Nephron (organoid): Measurements from ENCODE around the gene PLXNA3.
A peak's percentile ranks its signal among the peaks of the same experiment; 100 is the strongest.

Experiments used
- H3K27ac Mint-ChIP-seq, 3 experiments: 2 replicates each; pipeline ENCODE4 v1.8.0; 2020; ENCODE audit warnings: mixed read lengths in 3 of 3, mild to moderate bottlenecking in 2 of 3, moderate library complexity in 1 of 3
- H3K27me3 Mint-ChIP-seq: 2 replicates; pipeline ENCODE4 v1.8.0; 2021; ENCODE audit warnings: low read depth, mild to moderate bottlenecking, moderate library complexity, mixed read lengths
- H3K36me3 Mint-ChIP-seq: 2 replicates; pipeline ENCODE4 v1.8.0; 2020; ENCODE audit warnings: low read depth, mixed read lengths
- H3K4me1 Mint-ChIP-seq: 2 replicates; pipeline ENCODE4 v1.8.0; 2020; ENCODE audit warnings: mixed read lengths
- H3K4me3 Mint-ChIP-seq, 3 experiments: 2 replicates each; pipeline ENCODE4 v1.8.0; 2020; ENCODE audit warnings: mild to moderate bottlenecking in 3 of 3, mixed read lengths in 3 of 3, moderate library complexity in 2 of 3
- H3K9me3 Mint-ChIP-seq: 2 replicates; pipeline ENCODE4 v1.8.0; 2020; ENCODE audit warnings: mixed read lengths
- CTCF ChIP-seq, 3 experiments: fragments of 200-600 bp; sonication (generic); IDR thresholded peaks; one replicate each; pipeline ENCODE4 v1.5.0; 2021; ENCODE audit warnings: antibody characterized with exemption in 3 of 3; ENCODE audit not compliant: unreplicated experiment in 3 of 3

The PLXNA3 gene

GRCh38 chrX:154519389-154519788 lies 61.3 kb downstream of the PLXNA3 start:
- TF ChIP-seq CTCF (IDR thresholded peaks at IDR 0.05; ENCODE audit: unreplicated experiment in 3 of 3): no peak
- Mint-ChIP-seq H3K27me3 (no peaks in the 10 kb centered on the region), H3K4me1 (peaks cover 24% of the 10 kb centered on the region), H3K9me3 (peaks cover 14% of the 10 kb centered on the region), H3K36me3 (no peaks in the 10 kb centered on the region), H3K4me3 (no peak overlapping the region), H3K27ac (no peak overlapping the region)

- H3K27me3 Mint-ChIP-seq: no peaks in the 10 kb centered on the region
- TF ChIP-seq CTCF (IDR thresholded peaks at IDR 0.05; ENCODE audit: unreplicated experiment in 3 of 3): no peak
- no peak overlapping the region for H3K4me3 Mint-ChIP-seq
These were observed 67.8 kb downstream of the PLXNA3 start for GRCh38 chrX:154525606-154526490.

GRCh38 chrX:154526901-154527675 lies 69.0 kb downstream of the PLXNA3 start:
- Mint-ChIP-seq H3K4me1 (peaks cover 15% of the 10 kb centered on the region), H3K27me3 (no peaks in the 10 kb centered on the region), H3K9me3 (peaks cover 9% of the 10 kb centered on the region), H3K4me3 (peak overlapping the region; percentile 46 to 71 (median 71)), H3K27ac (peak overlapping the region; percentile 97 to 99 (median 99)), H3K36me3 (no peaks in the 10 kb centered on the region)
- TF ChIP-seq CTCF (IDR thresholded peaks at IDR 0.05; ENCODE audit: unreplicated experiment in 3 of 3): peak; percentile 47 to 58 (median 48)

More at GRCh38 chrX:154525606-154526490, 67.8 kb downstream of the PLXNA3 start:
- H3K9me3 Mint-ChIP-seq: peaks cover 9% of the 10 kb centered on the region
- H3K27ac Mint-ChIP-seq: peak overlapping the region; percentile 97 to 99 (median 99)
- H3K36me3 Mint-ChIP-seq: no peaks in the 10 kb centered on the region
- peaks cover 15% of the 10 kb centered on the region for H3K4me1 Mint-ChIP-seq
